Cerebellar nuclear complex (tissue), 1 donor: ENCODE data around the gene CSTF1.

Source experiments
- DNase-seq, 2 experiments: peaks; one replicate each; lab custom pipeline; 2025; lab: John Stamatoyannopoulos, UW

The CSTF1 gene

GRCh38 chr20:56392132-56392880 lies at the start of gene CSTF1, which contains the start of gene AURKA:
CSTF1 (plus strand) TSS chr20:56392645; CDS start chr20:56395553, 2,908 bp downstream.
AURKA (minus strand) TSS chr20:56392215; CDS start chr20:56388197, 4,018 bp downstream.
- DNase-seq: peak; percentile 96 to 98

DNA sequence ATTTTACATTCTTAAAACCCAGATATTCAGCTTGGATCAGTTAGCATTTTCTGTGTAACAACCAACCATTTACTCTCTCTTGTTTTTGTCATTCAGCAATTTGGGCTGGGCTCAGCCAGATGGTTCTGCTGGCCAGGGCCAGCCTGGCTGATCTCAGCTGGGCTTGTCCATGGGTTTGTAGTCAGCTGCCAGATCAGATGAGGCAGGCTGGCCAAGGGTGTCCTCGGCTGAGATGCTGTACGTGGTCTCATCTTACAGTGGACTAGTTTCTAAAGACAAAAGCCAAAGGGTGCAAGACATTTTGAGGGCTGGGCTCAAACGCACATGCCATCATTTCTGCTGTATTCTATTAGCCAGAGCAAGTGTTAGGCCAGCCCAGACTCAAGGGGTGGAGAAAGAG lies 49.7 kb upstream of the CSTF1 start:
- no peak for DNase-seq

GRCh38 chr20:56343861-56344381 lies 48.5 kb upstream of the CSTF1 start:
- no peak for DNase-seq

DNA sequence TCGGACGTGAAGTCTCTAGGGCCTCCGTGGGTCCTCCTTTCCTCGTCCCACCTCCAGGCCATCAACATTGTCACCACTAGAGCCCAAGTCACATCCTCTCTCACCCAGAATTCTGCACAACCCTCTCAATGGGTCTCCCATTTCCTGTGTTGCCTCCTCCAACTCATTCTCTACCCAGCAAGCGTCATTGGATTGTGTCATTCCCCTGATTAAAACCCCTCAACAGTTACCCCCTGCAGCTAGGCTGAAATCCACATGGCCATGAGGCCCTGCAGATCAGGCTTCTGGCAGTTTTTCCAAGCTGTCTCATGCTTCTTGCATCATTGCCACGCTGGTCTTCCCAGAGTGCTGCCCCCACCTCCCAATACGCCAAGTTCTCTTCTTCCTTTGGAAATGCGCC lies 46.5 kb upstream of the CSTF1 start:
- DNase-seq: no peak

DNA sequence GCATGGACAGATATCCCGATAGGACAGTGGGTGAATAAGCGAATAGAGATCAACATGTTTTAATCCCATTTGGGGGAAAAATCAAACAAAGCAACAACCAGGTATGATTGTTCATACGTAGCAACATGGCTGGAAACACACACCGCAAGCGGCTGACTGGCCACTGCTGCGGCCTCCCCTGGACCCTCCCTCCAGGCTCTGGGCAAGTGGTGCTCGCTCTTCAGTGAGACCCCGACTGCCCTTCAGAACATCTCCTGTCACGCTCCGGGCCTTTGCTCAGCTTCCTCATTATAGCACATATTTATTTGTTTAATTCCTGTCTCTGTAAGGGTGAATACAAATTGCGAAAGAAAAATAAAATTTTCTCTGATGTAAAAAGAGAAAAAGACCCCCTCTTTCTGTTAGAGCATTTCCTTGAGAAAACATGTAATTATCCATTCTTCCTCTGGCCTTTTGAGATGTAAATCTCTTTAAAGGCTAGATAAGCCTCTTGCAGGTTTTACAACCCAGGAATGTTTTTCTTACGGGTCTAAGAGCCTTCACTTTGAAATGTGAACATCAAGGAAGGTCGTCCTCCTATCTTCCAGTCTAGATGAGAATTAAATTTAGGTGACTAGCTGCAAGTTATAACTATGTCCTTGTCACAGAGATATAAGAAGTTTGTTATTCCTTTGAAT lies 44.7 kb upstream of the CSTF1 start:
- no peak for DNase-seq

GRCh38 chr20:56348305-56348693 lies 44.1 kb upstream of the CSTF1 start:
- DNase-seq: no peak

DNA sequence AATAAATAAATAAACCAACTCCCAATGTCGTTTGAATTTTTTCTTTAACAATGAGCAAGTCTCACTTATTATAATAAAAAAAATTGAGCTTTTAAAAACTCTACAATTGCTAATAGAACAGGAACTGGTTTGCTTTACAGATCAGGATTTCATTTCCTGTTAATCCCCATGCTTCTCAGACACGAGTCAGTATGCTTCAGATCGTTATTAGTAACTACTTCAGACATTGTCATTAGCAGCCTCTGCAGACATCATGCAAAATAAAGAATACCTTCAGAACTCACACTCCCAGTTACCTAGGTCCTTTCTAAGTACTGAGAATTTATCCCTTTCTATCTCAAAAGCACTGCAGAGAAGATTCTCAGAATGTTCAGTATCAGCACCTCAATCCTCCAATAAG lies 43.7 kb upstream of the CSTF1 start:
- no peak for DNase-seq

DNA sequence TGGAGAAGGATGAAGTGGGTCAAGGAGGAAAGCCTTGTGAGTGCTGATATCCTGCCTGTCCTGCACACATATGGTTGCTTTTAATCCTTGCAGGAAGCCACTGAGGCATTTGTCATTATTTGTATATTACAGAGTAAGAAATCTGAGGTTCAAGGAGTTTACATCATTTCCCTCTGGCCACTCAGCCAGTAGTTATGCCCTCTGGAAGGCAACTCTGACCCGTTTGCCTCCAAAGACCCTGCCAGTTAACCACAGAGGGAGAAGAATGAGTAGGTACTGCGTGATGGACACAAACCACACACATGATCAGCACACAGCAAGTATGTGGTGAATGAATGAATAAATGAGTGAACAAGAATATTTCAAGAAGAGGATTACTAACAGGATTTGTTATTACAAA lies 41.6 kb upstream of the CSTF1 start:
- DNase-seq: no peak

DNA sequence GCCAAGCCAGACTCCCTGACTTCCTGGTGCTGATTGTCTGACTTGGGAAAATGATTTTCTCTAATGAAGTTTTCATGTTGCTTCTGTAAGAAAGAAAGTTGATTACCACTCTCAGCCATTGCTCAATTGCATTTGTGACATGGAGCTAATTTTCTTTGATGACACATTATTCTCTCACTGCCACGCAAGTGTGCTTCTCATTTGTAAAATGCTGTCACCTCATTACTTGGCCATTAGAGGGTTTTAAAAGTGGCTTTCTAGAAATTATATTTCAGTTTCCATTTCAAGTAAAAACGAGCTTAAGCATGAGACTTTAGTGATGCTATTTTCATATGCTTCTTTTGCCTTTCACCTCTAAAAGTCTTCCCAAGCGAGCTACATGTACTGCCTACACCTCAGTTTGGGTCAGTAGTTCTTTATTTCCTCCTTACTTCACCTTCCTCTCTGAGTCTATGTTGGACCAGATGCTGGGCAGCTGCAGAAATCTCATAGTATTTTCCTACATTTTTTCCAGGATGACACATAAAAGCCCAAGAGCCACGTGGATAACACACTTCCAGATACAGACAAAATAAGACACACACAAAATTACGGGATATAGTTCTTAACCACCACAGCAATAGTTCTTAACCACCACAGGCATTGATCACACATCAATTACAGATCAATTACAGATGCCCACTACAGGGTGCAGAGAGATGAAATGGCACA lies 39.9 kb upstream of the CSTF1 start:
- no peak for DNase-seq

DNA sequence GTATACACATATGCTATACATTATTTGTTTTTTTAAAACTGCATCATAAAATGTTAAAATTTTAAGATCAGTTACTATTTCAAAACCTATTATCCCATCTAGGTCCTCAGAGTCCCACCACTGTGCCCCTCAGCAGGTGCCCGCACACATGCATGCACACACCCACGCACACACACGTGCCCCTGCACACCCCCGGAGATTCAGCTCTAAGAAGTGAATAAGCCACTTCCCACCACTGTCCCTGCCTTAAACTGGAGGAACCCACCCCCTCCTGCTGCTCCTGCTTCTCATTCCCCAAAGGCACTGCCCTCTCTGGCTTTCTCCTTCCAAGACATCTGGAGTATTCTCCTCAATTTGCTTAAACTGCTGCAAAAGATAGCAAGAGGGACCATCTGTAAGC lies 39.1 kb upstream of the CSTF1 start:
- DNase-seq: no peak

DNA sequence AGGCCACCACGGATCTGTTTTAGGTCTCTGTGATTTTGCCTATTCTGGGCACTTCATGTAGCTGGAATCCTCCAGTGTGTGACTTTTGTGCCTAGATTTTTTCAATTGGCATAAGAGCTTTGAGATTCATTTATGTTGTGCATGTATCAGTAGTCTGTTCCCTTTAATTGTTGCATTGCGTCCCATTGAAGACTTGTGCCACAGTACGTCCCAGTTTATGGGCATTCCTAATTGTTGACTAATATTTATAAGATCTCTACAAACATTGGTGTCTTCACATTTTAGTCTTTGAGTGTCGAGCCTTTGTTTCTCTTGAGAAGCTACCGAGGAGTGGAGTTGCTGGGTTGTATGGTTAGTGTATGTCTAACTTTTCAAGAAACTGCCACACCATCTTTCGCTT lies 34.4 kb upstream of the CSTF1 start:
- no peak for DNase-seq

DNA sequence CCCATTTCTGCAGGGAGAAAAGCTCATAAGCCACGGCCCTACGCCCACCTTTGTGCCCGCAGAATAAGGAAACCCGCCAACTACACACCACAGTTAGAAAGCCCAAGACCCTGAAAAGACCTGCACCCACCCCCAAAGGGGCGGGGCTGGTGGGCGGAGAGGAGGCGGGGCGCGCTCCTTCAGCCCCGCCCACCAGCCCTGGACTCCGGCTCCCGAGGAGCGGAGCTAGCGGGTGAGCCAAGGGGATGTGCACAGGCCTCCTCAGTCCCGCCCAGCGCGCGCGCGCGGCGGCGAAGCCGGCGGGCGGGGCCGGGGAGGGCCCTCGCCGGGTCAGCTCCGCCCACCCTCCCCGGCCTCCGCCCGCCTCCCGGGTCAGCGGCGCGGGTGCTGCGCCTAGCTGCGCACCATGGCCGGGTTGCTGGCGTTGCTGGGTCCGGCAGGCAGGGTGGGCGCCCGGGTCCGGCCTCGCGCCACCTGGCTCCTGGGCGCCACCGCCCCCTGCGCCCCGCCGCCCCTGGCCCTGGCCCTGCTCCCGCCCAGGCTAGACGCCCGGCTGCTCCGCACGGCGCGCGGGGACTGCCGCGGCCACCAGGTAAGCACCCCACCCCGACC lies 33.7 kb upstream of the CSTF1 start, which contains the start of gene FAM210B:
FAM210B (plus strand) TSS at position 375 of the 612 bp plus-strand sequence; CDS start at position 407, 32 bp downstream.
- peak; percentile 42 to 66 for DNase-seq

DNA sequence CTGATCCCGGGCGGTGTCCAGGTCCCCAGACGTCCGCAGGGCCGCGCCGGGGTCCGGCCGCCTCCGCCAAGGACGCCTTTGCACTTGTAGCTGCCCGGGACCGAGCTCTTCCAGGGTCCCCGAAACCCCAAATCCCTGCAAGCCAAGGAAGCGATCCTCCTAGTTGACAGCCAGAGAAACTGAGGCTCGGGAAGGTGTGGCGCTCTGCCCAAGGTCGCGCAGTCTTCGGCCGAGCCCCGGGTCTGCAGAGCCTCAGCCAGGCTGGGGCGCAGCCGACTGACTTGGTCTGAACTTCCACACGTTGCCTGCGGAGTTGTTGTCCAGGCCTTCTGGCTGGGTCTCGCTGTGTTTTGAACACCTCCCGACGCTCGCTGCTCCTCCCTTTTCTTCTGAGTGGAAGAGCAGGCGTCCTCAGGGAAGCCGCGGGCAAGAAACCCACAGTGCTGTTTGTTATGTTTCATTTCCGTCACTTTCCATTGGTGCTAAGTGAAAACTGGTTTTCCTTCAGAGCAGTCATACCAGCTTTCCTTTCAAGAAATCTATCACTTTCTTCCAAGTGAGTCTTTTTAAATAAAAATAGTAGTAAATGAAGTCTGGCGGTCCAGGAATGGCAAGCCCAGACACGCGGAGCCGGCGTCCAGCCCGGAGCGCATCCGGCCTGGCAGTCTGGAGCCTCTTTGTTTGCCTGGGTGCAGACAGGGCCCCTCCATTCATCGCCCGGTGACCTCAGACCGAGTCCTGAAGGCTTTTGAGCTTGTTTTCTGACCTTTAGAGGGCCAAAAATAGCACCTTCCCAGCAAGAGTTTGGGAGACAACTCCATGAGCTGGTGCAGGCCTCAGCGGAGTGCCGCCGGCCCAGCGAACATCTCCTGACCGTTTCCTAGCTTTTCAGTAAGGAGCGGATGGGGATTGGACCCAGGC lies 33.0 kb upstream of the CSTF1 start:
- DNase-seq: no peak

- no peak for DNase-seq
These were observed 32.1 kb upstream of the CSTF1 start for GRCh38 chr20:56360133-56360907.

- DNase-seq: no peak
These were observed 31.6 kb upstream of the CSTF1 start for GRCh38 chr20:56360908-56361205.

- DNase-seq: no peak
These were observed 30.5 kb upstream of the CSTF1 start for GRCh38 chr20:56361900-56362299.

DNA sequence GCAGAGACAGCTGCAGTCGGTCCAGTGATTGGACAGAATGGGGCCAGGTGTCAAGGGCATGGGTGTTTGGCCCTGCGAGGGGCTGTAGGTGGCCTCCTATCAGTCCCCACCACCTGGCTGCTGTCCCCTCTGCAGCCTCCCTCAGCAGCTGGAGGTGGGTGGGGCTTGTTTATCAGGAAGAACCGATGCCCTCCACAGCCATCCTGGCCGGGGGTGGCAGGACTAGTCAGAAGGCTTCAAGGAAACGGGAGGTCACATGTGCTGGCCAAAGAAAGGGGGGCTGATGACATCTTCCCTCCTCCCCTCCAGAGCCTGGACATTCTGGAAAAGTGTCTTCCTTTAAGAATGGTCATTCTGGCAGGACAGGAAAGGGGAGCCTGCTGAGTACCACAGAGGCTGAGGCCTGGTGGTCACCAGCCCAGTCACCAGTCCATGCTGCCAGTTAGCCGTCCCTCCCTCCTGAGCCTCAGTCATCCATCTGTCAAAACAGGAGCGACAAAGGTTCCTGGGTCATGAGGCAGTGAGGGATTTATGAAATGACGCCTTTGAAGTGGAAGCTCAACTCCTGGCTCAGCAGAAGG lies 29.5 kb upstream of the CSTF1 start:
- no peak for DNase-seq

DNA sequence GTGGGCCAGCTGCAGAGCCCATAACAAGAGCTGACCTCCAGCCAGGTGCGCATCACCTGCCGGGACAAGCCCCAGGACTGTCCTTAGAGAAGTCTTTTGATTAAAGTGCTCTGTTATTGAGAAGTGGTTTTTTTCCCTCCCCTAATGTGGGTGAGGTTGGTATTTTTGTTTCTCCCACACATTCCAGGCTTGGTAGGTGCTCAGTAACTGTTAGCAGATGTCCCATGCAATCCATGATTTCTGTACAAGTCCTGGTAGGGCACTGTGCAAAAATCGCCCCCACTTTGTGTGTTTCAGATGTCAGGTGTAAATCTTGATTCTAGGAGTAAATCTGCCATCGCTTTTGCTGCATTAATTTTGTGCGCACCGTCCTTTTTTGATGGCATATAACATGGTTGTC lies 29.0 kb upstream of the CSTF1 start:
- DNase-seq: no peak

DNA sequence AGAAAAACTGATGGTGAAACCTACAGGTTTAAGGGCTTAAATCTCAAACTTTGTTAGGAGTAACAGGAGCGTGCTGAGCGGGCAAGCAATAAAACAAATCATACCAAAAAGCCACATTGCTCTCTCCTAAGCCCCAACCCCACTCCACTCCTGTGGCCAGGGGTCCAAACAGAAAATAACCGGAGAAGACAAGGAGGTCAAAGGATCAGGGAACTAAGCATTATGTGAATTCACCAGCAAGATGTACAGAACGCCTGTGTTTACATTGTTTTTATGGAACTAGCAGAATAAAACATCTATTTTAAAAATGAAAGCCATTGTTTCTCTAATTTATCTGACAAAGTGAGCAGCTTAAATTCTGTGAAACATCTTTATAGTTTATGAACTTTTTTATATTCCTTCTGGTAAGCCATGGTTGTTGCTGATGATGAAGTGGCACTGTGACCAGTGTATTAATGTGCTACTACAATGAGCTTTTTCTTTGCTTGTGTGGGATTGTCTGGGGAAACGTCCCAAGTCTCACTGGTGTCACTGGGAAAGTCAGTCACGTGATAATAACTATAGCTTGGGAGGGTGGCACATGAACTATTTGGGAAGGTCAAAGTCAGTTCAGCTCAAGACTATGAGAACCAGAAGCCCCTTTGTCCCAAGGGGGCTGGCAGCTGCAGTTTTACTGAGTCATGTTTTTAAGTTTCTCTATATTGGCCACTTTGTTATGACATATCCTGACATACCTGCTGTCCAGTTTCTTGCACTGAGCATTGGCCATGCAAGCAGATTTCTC lies 23.9 kb upstream of the CSTF1 start:
- DNase-seq: no peak
